ENCODE measurements around the gene P2RX4.

DNA sequence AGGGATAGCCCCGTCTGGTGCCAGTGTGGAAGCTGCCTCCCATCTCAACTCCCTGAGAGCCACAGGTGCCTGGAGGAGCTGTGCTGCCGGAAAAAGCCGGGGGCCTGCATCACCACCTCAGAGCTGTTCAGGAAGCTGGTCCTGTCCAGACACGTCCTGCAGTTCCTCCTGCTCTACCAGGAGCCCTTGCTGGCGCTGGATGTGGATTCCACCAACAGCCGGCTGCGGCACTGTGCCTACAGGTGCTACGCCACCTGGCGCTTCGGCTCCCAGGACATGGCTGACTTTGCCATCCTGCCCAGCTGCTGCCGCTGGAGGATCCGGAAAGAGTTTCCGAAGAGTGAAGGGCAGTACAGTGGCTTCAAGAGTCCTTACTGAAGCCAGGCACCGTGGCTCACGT is 25.5 kb upstream of the P2RX4 start:
- TF ChIP-seq, protein P1, sequence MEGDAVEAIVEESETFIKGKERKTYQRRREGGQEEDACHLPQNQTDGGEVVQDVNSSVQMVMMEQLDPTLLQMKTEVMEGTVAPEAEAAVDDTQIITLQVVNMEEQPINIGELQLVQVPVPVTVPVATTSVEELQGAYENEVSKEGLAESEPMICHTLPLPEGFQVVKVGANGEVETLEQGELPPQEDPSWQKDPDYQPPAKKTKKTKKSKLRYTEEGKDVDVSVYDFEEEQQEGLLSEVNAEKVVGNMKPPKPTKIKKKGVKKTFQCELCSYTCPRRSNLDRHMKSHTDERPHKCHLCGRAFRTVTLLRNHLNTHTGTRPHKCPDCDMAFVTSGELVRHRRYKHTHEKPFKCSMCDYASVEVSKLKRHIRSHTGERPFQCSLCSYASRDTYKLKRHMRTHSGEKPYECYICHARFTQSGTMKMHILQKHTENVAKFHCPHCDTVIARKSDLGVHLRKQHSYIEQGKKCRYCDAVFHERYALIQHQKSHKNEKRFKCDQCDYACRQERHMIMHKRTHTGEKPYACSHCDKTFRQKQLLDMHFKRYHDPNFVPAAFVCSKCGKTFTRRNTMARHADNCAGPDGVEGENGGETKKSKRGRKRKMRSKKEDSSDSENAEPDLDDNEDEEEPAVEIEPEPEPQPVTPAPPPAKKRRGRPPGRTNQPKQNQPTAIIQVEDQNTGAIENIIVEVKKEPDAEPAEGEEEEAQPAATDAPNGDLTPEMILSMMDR (IDR thresholded peaks at IDR 0.05), result peak in 2 of 4 experiments; percentile 24 to 60
- TF ChIP-seq POLR2A (IDR thresholded peaks at IDR 0.05), result no peak
